Calu3 (cell line): ENCODE measurements around the gene UCKL1. TPM values are rescaled to one million over a fixed set of nuclear protein-coding genes. Genes with fewer than 3 reads are reported as not detected.
"Not testable (repeated sequence)": the region's sequence is repeated elsewhere in the genome, so short reads cannot be mapped to it uniquely, and the experiment has no call there.

ENCODE experiments used
- BruUV-seq: library from RNA; stranded (reverse); fragments of 400-500 nt; replicated peaks from 2 replicates; lab custom pipeline; 2021; lab: Mats Ljungman, UMichigan
- CTCF ChIA-PET: fragments of 300-600 bp; sonication (Branson Sonifier 250); formaldehyde crosslinking; loops from one replicate; lab custom pipeline; 2022; ENCODE audit warnings: antibody characterized with exemption; lab: Charles Lee
- DNase-seq: peaks from one replicate; pipeline ENCODE4 v3.0.0; 2022
- H3K27ac Mint-ChIP-seq: one replicate; pipeline ENCODE4 v1.8.0; 2022; ENCODE audit warnings: mixed read lengths; ENCODE audit not compliant: unreplicated experiment
- H3K27me3 Mint-ChIP-seq: one replicate; pipeline ENCODE4 v1.8.0; 2022; ENCODE audit warnings: mixed read lengths; ENCODE audit not compliant: unreplicated experiment
- H3K36me3 Mint-ChIP-seq: one replicate; pipeline ENCODE4 v1.8.0; 2022; ENCODE audit warnings: mild to moderate bottlenecking, moderate library complexity, mixed read lengths; ENCODE audit not compliant: insufficient read depth, unreplicated experiment
- H3K4me1 Mint-ChIP-seq: one replicate; pipeline ENCODE4 v1.8.0; 2022; ENCODE audit warnings: mild to moderate bottlenecking, low read depth, mixed read lengths; ENCODE audit not compliant: unreplicated experiment
- H3K4me3 Mint-ChIP-seq: one replicate; pipeline ENCODE4 v1.8.0; 2022; ENCODE audit warnings: mild to moderate bottlenecking, low read depth, moderate library complexity, mixed read lengths; ENCODE audit not compliant: unreplicated experiment
- H3K9me3 Mint-ChIP-seq: one replicate; pipeline ENCODE4 v1.8.0; 2022; ENCODE audit warnings: low read depth, mixed read lengths; ENCODE audit not compliant: unreplicated experiment
- intact Hi-C: fragments of 100-400 bp; cut with micrococcal nuclease; formaldehyde crosslinking; loops from one replicate; pipeline ENCODE4 v1.10.0; 2022; ENCODE audit not compliant: unreplicated experiment
- total RNA-seq: library from RNA; stranded (reverse); gene quantifications from 2 replicates; pipeline ENCODE4 v1.2.3, GENCODE V29; 2022
- TF ChIP-seq, protein P1 (sequence below): fragments of 200-600 bp; IDR thresholded peaks from one replicate; pipeline ENCODE4 v1.8.0; 2022; ENCODE audit warnings: antibody characterized with exemption; ENCODE audit not compliant: unreplicated experiment

Gene UCKL1
- total RNA-seq, 1 experiment from 2014 or later = 85.1 TPM

DNA sequence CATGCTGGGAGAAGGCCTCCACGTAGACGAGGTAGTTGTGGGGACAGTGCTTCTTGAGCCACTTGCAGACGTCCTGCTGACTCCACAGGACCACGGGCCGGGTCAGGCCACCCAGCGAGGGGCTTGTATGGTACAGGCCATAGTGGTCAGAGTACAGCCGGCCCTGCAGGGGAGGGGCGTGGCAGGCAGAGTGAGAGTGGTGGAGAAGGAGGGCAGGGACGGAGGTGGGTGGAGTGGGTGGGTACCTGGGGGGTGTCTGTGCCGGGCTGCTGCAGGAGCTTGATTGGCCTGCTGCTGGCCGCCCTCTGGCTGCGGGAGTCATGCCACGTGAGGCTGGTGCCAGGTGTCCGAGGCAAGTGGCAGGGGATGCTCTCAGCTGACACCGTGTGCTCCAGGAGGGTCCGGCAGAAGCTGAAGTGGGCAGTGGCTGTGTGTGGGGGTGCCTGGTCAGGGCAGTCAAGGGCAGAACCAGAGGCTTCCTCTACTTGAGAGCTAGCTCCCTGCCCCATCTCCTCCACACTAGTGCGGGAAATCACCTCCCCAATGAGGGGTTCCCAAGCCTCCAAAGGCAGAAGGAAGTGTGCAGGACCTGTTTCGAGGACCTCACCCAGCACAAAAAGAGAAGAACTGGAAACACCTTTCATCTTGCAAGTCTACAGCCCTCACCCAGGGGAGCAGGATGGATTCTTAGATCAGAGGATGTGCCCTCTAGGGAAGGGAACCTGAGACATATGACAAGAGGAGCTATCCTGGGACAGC, 20.9 kb upstream of the UCKL1 start:
- H3K36me3 Mint-ChIP-seq = peaks cover 77% of the 10 kb centered on the region
- no peaks in the 10 kb centered on the region for H3K9me3 Mint-ChIP-seq
- CTCF ChIA-PET = interaction anchor here (0.6 to 0.9 kb wide), 2 partner anchors 41 to 440 kb away, joined by 3 read pairs; partner anchors contain the start of gene PTK6
- no TSS peak for BruUV-seq
- no peak for DNase-seq
- no peaks in the 10 kb centered on the region for H3K27me3 Mint-ChIP-seq
- TF ChIP-seq, protein P1, sequence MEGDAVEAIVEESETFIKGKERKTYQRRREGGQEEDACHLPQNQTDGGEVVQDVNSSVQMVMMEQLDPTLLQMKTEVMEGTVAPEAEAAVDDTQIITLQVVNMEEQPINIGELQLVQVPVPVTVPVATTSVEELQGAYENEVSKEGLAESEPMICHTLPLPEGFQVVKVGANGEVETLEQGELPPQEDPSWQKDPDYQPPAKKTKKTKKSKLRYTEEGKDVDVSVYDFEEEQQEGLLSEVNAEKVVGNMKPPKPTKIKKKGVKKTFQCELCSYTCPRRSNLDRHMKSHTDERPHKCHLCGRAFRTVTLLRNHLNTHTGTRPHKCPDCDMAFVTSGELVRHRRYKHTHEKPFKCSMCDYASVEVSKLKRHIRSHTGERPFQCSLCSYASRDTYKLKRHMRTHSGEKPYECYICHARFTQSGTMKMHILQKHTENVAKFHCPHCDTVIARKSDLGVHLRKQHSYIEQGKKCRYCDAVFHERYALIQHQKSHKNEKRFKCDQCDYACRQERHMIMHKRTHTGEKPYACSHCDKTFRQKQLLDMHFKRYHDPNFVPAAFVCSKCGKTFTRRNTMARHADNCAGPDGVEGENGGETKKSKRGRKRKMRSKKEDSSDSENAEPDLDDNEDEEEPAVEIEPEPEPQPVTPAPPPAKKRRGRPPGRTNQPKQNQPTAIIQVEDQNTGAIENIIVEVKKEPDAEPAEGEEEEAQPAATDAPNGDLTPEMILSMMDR = no peak
- peaks cover 66% of the 10 kb centered on the region for H3K4me1 Mint-ChIP-seq
- H3K4me3 Mint-ChIP-seq = peak overlapping the region; percentile 81
- intact Hi-C loops = no loop called here
- peak overlapping the region; percentile 13 for H3K27ac Mint-ChIP-seq

DNA sequence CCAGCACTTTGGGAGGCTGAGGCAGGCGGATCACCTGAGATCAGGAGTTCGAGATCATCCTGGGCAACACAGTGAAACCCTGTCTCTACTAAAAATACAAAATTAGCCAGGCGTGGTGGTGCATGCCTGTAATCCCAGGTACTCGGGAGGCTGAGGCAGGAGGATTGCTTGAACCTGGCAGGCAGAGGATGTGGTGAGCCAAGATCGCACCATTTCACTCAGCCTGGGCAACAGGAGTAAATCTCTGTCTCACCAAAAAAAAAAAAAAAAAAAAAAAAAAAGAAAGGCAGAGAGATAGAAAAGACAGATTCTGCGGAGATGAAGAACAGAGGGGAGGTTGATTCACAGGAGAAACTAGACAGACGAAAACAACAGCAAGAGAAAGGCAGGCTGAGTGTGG, 20.3 kb upstream of the UCKL1 start:
- H3K27me3 Mint-ChIP-seq, DNase-seq, H3K9me3 Mint-ChIP-seq, CTCF ChIA-PET, intact Hi-C loops, BruUV-seq, H3K27ac Mint-ChIP-seq, H3K4me3 Mint-ChIP-seq: not testable (repeated sequence)
- Mint-ChIP-seq H3K36me3 (peaks cover 72% of the 10 kb centered on the region), H3K4me1 (peaks cover 60% of the 10 kb centered on the region)

DNA sequence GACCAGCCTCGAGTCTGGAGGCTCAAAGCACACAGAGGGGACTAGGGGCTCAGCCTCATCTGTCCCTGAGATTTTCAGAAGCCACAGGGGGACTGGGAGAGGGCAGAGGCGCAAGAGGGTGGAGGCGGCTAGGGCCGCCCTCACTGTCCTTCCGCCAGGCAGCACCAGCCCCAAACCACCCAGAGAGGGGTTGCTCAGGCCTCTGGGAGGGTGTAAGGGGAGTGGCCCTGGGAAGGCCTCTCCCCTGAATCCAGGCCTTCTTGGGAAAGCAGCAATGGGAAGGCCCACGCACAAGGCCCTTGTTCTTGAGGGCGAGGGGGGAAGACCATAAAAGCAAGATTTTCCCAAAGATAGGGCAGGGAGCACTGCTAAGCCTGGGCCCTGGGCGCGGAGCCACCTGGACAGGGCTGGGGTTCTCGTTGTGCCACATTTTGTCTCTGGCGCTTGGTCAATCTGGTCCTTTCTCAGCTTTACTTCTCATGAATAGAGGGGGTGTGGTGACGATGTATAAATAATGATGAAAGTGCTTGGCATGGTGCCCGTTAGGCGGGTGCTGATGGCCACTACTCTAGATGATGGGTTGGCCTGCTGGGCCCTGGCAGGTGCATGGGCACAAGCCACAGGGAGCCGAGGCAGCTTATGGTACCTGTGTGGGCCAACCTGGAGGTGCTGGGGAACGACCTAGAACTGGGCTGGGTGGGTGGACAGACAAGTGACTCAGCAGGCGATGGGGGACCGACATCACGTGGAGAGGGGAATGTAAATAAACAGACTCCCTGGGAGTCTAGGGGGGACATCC, 18.4 kb upstream of the UCKL1 start:
- intact Hi-C loops = loop anchor here (5.0 kb wide), 1 partner anchor 437 kb away; the partner anchor contains the start of gene PTK6
- CTCF ChIA-PET = interaction anchor here (0.6 to 2.6 kb wide), 7 partner anchors 17 to 436 kb away, joined by 3 to 31 read pairs (median 5); partner anchors contain the start of genes TPD52L2 and UCKL1
- Mint-ChIP-seq H3K36me3 (peaks cover 64% of the 10 kb centered on the region), H3K27ac (no peak overlapping the region), H3K9me3 (no peaks in the 10 kb centered on the region), H3K4me1 (peaks cover 43% of the 10 kb centered on the region), H3K27me3 (no peaks in the 10 kb centered on the region), H3K4me3 (peak overlapping the region; percentile 39)
- TSS peak; percentile 4 for BruUV-seq
- peak; percentile 65 for DNase-seq
- TF ChIP-seq, protein P1 = no peak

DNA sequence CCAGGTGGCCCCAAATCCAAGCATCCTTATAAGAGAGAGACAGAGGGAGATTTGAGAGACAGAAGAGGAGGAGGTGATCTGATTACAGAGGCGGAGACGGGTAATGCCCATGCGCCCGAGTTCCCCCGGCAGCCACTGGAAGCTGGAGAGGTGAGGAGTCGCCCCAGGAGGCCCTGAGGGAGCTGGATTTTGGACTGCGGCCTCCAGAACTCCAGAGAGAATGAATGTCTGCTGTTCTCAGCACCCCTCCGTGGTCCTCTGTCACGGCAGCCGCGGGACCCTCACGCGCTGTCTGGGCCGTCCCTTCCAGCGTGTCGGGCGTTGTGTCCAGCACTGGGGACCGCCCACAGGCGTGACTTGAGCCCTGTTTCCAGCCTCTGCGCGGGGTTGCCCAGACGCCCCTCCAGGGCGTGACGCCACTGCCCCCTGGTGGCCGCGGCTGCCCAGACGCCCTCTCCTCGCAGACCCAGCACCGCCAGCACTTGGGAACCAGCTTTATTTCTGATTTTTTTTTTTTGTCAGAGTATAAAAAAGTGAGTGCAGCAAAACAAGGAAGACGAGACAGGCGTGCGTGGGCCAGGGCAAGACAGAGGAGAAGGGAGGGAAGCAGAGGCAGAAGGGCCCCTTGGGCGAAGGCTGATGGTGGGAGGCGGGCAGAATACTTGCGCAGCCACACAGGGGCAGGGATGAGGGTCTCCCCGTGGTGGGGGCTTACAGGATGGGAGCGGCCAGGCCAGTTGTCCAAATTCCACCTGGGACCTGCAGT, 17.6 kb upstream of the UCKL1 start:
- CTCF ChIA-PET = interaction anchor here (0.6 to 2.6 kb wide), 9 partner anchors 17 to 436 kb away, joined by 3 to 31 read pairs (median 4); partner anchors contain the start of genes TPD52L2 and UCKL1
- intact Hi-C loops = loop anchor here (5.0 kb wide), 1 partner anchor 437 kb away; the partner anchor contains the start of gene PTK6
- BruUV-seq = no TSS peak
- Mint-ChIP-seq H3K4me3 (peak overlapping the region; percentile 39), H3K36me3 (peaks cover 63% of the 10 kb centered on the region), H3K27me3 (no peaks in the 10 kb centered on the region), H3K4me1 (peaks cover 44% of the 10 kb centered on the region), H3K27ac (peak overlapping the region; percentile 0), H3K9me3 (no peaks in the 10 kb centered on the region)
- TF ChIP-seq, protein P1 = peak; percentile 99
- peak; percentile 98 for DNase-seq
